Measurements from ENCODE around the gene DNAH2. TPM values are rescaled to one million over a fixed set of nuclear protein-coding genes. Genes with fewer than 3 reads are reported as not detected.

DNAH2 gene
- polyA plus RNA-seq, 1 experiment = 0.06 TPM

DNA sequence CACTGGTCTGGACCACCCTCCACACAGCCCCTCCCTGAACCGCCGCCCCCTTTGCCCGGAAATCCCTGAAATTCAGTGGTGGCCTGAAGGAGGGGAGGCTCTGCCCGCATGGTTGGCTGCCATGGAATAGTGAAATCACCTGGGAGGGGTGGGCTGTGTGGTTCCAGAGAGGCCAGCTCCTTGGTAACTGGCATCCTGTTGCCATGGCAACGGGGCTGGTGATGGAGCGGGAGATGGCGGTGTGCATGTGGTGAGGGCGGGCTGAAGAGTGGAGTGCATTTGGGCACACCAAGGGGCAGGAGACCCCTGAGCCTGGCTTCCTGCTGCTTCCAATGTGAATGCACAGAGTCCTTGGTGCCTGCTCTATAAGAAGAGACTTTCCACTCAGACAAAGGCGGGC is 10.1 kb upstream of the DNAH2 start:
- TF ChIP-seq, protein P1, sequence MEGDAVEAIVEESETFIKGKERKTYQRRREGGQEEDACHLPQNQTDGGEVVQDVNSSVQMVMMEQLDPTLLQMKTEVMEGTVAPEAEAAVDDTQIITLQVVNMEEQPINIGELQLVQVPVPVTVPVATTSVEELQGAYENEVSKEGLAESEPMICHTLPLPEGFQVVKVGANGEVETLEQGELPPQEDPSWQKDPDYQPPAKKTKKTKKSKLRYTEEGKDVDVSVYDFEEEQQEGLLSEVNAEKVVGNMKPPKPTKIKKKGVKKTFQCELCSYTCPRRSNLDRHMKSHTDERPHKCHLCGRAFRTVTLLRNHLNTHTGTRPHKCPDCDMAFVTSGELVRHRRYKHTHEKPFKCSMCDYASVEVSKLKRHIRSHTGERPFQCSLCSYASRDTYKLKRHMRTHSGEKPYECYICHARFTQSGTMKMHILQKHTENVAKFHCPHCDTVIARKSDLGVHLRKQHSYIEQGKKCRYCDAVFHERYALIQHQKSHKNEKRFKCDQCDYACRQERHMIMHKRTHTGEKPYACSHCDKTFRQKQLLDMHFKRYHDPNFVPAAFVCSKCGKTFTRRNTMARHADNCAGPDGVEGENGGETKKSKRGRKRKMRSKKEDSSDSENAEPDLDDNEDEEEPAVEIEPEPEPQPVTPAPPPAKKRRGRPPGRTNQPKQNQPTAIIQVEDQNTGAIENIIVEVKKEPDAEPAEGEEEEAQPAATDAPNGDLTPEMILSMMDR (IDR thresholded peaks at IDR 0.05; ENCODE audit: low read depth, low read length) = no peak
- CTCF ChIA-PET = interaction anchor here (0.7 to 1.6 kb wide), 3 partner anchors 9 to 20 kb away, joined by 5 to 7 read pairs (median 5); partner anchors contain the start of genes DNAH2 and TP53

GRCh38 chr17:7707858-7708750 is 9.4 kb upstream of the DNAH2 start:
- ChIA-PET CTCF (interaction anchor here (0.7 to 1.6 kb wide), 3 partner anchors 8 to 21 kb away, joined by 5 to 7 read pairs (median 5); partner anchors contain the start of genes DNAH2 and TP53), POLR2A (no interaction called here)
- no peak overlapping the region for H3K27ac ChIP-seq (ENCODE audit: low read depth, low read length)
- H3K27me3 ChIP-seq (ENCODE audit: control insufficient read depth, insufficient read depth, low read length) = peaks cover 30% of the 10 kb centered on the region
- H3K9me3 ChIP-seq (ENCODE audit: control insufficient read depth, insufficient read depth, low read length) = no peaks in the 10 kb centered on the region; the same call in 1 of the 2 replicates
- TF ChIP-seq, protein P1 (IDR thresholded peaks at IDR 0.05; ENCODE audit: low read depth, low read length) = no peak
- DNase-seq (ENCODE audit: low read depth, low spot score) = no peak
- H3K4me3 ChIP-seq (ENCODE audit: low read depth, low read length) = no peak overlapping the region

More for the DNA sequence above, 10.1 kb upstream of the DNAH2 start:
- H3K27me3 ChIP-seq (ENCODE audit: control insufficient read depth, insufficient read depth, low read length) = peaks cover 26% of the 10 kb centered on the region
- POLR2A ChIA-PET = no interaction called here
- no peak overlapping the region for H3K27ac ChIP-seq (ENCODE audit: low read depth, low read length)
- H3K9me3 ChIP-seq (ENCODE audit: control insufficient read depth, insufficient read depth, low read length) = no peaks in the 10 kb centered on the region; the same call in 1 of the 2 replicates
- DNase-seq (ENCODE audit: low read depth, low spot score) = no peak
- H3K4me3 ChIP-seq (ENCODE audit: low read depth, low read length) = no peak overlapping the region

DNA sequence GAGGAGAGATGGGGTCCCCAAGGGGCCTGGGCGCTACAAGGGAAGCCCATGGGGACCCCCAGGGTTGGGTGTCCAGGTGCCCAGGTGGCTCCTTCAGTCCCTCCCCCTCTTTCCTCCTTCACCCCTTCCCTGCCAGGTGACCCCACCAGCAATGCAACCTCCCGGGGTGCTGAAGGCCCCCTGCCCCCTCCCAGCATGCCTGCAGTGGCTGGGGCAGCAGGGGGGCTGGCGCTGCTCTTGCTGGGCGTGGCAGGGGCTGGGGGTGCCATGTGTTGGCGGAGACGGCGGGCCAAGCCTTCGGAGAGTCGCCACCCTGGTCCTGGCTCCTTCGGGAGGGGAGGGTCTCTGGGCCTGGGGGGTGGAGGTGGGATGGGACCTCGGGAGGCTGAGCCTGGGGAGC is 8.5 kb upstream of the DNAH2 start:
- ChIA-PET POLR2A (no interaction called here), CTCF (interaction anchor here (0.5 kb wide), 1 partner anchor 12 kb away, joined by 4 read pairs; no protein-coding TSS in a partner anchor)
- peaks cover 38% of the 10 kb centered on the region for H3K27me3 ChIP-seq (ENCODE audit: control insufficient read depth, insufficient read depth, low read length)
- DNase-seq (ENCODE audit: low read depth, low spot score) = no peak
- TF ChIP-seq, protein P1 (IDR thresholded peaks at IDR 0.05; ENCODE audit: low read depth, low read length) = no peak
- H3K4me3 ChIP-seq (ENCODE audit: low read depth, low read length) = no peak overlapping the region
- no peaks in the 10 kb centered on the region; the same call in 1 of the 2 replicates for H3K9me3 ChIP-seq (ENCODE audit: control insufficient read depth, insufficient read depth, low read length)
- no peak overlapping the region for H3K27ac ChIP-seq (ENCODE audit: low read depth, low read length)

- no peak for DNase-seq (ENCODE audit: low read depth, low spot score)
- H3K4me3 ChIP-seq (ENCODE audit: low read depth, low read length) = no peak overlapping the region
- POLR2A ChIA-PET = no interaction called here
- CTCF ChIA-PET = interaction anchor here (1.0 kb wide), 1 partner anchor 22 kb away, joined by 5 read pairs; the partner anchor contains the start of gene WRAP53
- H3K27ac ChIP-seq (ENCODE audit: low read depth, low read length) = no peak overlapping the region
- H3K9me3 ChIP-seq (ENCODE audit: control insufficient read depth, insufficient read depth, low read length) = no peaks in the 10 kb centered on the region; the same call in 1 of the 2 replicates
- TF ChIP-seq, protein P1 (IDR thresholded peaks at IDR 0.05; ENCODE audit: low read depth, low read length) = no peak
- H3K27me3 ChIP-seq (ENCODE audit: control insufficient read depth, insufficient read depth, low read length) = peaks cover 40% of the 10 kb centered on the region
These were observed 7.2 kb upstream of the DNAH2 start for GRCh38 chr17:7710301-7710700.
